T47D (cell line): ENCODE data around the gene ARMCX6.
"Not testable (repeated sequence)": the region's sequence is repeated elsewhere in the genome, so short reads cannot be mapped to it uniquely, and the experiment has no call there.

Source experiments
- DNase-seq, 2 experiments: peaks; one replicate each; pipeline versions ENCODE4 v3.0.0 to v3.0.0-alpha.2; 2011 to 2012; ENCODE audit warnings: low read depth in 1 of 2, low spot score in 1 of 2
- JUND ChIP-seq: IDR thresholded peaks from 2 replicates; pipeline ENCODE4 v1.6.1; 2012; ENCODE audit warnings: low read depth
- in situ Hi-C: cut with HindIII; loops from 2 replicates; pipeline ENCODE4 v1.10.0; 2016; ENCODE audit warnings: low sequenced_read_pairs, low pct_unique_long_range_greater_than_20kb

ARMCX6 gene

DNA sequence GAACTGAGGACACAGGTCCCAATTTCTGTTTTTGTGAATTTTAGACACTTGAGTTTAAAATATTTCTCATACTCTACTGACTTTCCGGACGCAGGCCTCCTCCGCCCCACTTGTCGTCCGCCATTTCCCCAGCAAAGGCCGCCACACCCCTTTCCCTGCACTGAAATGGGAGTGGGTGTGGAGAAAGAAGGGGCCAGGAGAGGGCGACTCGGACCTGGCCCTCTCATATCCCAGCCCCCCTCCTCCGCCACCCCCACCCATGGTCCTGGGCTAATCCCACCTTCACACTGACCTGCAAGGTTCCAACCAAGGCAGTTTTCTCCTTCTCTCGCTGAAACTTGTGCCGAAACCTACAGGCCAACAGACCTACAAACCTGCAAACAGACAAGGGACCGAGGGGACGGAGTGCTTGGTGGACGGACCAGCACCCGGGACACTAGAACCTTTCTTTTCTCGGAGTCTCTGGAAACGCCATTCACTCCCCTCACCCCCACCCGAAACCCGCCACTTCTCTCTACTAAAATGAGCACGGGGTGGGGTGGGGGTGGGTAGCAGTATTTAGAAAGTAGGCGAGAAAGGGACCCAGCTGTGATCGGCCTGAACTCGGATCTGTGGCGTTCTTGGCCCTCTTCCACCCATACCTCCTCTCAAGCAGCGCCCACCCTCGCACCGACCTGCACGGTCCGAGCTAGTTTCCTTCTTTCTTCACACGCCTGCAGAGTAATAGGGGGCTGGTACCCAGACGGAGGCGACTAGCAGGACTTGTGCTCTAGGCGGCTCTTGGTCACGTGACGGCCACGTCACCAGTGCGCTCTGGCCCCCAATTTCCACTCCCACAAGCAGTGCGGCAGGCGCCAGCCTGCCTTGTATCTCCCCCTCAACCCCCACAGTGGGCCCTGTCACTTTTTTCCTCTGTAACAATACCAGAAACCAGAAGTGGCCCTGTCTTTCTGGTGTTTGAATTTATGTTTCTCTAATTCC is at the start of gene ARMCX6:
Gene ARMCX6 (minus strand): TSS at position 790 of the 981 bp plus-strand sequence. CDS start 1,380 bp downstream, outside the sequence.
- TF ChIP-seq JUND = no peak
- in situ Hi-C loops = no loop called here
- DNase-seq = peak; percentile 27 to 65

DNA sequence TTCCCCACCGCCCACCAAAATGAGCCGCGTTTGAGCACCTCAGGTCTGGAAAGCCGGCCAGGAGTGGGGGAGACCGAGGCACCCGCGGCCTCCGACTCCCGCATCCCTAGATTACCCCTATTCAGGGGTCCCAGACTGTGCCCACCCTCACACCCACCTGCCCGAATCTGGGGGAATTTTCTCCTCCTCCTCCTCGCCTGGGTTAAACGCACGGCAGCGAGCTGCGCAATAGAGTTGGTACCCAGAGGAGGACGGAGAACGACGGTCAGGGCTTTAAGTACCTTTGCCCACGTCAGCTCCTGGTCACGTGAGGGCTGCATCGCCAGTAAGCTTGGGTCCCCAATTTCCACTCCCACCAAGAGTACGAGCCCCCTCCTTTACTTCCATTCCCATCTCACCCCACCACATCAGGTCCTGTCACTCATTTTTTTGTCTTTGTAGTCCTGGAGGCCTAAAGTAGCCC is 41.8 kb upstream of the ARMCX6 start, which contains the start of gene ARMCX2:
Gene ARMCX2 (minus strand): TSS at position 250 of the 463 bp plus-strand sequence. CDS start 2,262 bp downstream, outside the sequence.
- peak; percentile 24 to 65 for DNase-seq
- in situ Hi-C loops = no loop called here
- no peak for TF ChIP-seq JUND

DNA sequence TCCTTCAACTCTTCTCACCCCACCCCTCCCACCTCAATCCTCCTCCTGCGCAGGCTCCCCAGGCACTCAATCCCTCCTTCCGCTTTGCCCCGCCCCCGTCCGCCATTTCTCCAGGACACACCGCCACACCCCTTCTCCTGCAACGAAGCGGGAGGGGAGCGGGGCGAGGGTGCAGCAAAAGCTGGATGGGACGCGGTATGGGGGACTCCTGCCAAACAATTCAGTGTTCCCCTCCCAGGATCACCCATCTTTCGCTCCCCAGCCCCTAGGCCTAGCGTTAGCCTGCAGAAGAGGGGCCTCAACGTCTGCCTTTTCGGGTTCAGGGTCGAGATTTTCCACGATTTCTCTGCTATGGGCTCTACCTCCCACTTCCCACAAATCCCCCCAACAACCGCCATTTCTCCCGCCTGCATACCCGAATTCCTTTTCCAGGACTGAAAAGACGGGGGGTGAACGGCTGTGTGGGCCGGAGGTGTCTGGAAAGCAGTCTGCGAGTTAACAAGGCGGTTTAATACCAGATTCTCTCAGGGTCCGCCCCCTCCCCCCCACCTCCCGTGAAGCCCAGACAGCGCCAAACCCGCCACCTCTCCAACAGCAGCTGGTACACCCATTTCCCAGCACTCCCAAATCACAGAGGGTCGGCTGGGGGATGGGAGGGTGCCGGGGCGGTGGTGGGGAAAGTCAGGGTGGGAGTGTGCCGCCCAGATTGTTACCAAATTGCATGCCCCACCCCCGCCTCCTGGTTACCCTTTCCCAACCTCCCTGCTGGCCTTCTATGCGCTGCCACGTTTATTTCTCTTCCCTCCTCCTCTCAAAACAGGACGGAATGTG is 41.1 kb upstream of the ARMCX6 start:
- DNase-seq = peak; percentile 40 to 41
- no peak for TF ChIP-seq JUND
- in situ Hi-C loops = no loop called here

DNA sequence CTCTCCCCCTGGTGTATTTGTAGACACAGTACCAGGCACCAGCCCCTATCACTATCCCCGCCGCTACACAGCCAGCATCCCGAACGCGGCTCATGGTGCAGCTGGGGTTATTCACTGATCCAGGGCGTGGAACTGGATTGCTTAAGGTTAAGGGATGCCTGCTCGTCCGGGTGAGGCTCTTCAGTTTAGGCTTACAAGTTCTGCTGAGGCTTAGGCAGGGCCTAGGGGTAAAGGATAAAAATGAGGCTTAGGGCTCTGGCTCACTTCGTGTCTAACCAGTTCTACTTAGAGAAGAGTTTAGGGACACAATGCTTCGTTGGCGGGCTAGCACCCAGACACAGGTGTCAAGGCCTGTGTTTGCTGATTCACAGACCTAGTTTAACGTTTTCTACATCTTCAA is 39.7 kb upstream of the ARMCX6 start:
- no peak for DNase-seq
- in situ Hi-C loops = no loop called here
- TF ChIP-seq JUND = no peak

DNA sequence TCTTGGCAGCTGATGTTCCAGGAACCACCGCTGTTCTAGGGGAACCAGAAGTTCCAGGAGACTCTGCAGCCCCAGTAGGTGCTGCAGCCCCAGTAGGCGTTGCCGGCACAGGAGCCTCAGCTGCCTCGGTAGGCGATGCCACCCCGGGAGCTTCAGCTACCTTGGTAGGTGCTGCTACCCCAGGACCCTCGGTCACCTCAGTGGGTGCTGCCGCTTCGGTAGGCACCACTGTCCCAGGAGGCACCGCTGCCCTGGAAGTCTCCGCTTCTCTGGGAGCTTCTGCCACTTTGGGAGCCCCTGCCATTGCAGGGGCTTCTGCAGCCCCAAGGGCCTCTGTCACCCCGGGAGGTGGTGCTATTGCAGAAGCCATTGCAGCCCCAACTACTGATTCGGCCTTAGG is 39.0 kb upstream of the ARMCX6 start:
- no peak for TF ChIP-seq JUND
- in situ Hi-C loops = no loop called here
- no peak for DNase-seq

DNA sequence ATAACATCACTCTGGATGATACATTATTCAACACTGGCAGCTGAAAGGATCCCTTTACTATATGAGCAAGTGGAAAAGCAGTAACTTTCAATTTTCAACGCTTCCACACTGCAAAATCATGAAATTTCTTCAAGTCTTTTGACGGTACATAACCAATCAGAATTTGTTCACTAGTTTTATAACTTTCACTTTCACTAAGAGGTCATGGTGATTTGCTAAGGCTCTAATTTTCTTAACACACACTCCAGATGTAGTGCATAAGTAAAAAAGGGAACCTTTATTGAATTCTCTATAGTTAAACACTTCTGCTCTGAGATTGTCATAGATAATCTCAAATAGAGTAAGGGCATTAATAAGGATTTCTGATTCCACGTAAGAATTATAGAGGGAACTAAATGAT is 37.7 kb upstream of the ARMCX6 start:
- no peak for TF ChIP-seq JUND
- in situ Hi-C loops = no loop called here
- DNase-seq = no peak

DNA sequence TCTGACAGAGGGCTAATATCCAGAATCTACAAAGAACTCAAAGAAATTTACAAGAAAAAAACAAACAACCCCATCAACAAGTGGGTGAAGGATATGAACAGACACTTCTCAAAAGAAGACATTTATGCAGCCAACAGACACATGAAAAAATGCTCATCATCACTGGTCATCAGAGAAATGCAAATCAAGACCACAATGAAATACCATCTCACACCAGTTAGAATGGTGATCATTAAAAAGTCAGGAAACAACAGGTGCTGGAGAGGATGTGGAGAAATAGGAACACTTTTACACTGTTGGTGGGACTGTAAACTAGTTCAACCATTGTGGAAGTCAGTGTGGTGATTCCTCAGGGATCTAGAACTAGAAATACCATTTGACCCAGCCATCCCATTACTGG is 29.9 kb upstream of the ARMCX6 start:
- DNase-seq, in situ Hi-C loops: not testable (repeated sequence)

DNA sequence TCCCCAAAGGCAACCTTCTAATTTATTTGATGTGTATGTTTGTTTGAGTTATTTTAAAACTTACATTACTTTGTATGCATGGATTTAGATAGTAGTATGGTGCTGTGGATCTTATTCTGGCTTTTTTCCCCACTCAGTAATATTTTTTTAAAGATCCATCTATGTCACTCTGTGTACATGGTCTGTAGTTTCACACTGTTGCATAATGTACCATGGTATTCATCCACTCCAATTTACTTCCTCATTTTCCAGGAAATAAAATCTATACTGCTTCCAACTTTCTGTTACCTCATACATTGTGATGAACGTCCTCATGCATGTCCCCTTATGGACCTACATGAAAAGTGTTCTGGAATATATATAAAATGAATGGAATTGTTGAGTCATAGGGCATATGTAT is 24.3 kb upstream of the ARMCX6 start:
- no peak for DNase-seq
- TF ChIP-seq JUND = no peak
- in situ Hi-C loops = no loop called here

DNA sequence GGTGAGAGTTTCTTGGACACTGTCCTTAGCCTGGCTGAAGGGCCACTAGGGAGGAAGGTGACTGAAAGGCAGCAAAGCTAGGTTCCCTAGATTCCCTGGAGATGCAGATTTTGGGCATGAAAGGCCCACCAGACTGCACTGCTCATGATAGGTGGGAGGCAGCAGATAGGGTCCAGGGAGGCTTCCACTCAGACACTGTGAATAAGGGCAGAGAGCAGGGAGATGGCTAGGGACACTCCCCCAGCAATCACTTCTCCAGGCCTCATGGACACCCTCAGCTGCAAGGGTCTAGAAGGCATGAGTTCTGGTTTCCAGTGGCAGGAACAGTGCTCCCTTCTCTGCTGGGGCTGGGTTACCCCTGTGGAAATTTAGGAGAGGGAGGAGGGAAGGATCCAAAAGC is 21.8 kb upstream of the ARMCX6 start:
- TF ChIP-seq JUND = no peak
- in situ Hi-C loops = no loop called here
- no peak for DNase-seq

DNA sequence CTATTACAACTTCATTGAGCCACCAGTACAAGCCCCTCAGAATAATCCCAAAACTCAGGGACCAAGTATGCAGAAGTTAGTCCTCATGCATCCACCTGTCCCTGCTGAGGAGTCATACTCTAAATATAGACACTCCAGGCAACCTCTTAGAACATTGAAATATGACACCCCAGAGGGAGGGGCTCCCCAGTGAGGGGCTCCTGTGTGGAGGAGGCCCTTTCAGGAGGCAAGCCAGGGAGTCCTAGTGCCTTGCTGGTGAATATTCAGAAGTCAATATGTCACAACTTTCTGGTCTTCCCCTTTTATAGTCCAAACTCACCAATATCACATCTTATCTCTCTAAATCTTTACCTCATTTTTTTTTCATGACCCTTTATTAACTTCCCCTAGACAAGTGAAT is 1.6 kb upstream of the ARMCX6 start:
- TF ChIP-seq JUND = no peak
- in situ Hi-C loops = no loop called here
- DNase-seq = peak in 1 of 2 experiments; percentile 28

DNA sequence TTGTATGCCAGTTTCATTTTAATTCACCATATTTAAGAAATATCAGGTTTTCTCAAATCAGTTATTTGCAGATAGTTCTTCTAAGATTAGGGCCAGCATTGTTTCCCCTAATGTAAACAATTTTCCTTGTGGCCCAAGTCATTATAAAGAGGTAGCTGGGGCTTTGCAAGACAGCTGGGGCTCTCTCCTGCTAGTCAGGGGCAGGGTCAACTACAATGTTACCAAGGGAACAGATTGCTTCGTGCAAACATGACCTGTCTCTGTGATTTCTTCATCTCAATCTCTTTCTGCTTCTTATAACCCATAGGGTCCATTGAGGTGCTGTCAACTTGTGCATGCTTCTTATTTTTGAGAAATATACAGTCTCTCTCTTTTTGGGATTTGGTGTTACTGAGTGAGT is 12.1 kb downstream of the ARMCX6 start:
- DNase-seq = no peak
- no peak for TF ChIP-seq JUND
- in situ Hi-C loops = no loop called here

DNA sequence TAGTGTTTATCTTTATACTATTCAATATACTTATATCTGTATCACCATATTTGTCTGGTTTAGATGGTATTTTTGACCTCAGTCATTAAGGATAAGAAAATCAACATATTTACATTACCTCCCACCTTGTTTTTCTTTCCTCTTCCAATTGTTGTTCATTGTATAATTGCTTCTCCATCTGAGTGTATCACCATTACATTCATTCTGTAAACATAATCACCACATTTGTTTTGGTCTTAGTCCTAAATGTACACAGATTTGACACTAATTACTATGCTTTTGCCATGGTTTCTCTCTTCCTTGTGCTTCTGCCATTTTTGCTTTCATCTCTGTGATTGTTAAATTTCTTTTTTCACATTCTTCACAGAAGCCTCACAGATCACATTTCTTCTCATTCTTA is 12.7 kb downstream of the ARMCX6 start:
- TF ChIP-seq JUND = no peak
- no peak for DNase-seq
- in situ Hi-C loops = no loop called here

DNA sequence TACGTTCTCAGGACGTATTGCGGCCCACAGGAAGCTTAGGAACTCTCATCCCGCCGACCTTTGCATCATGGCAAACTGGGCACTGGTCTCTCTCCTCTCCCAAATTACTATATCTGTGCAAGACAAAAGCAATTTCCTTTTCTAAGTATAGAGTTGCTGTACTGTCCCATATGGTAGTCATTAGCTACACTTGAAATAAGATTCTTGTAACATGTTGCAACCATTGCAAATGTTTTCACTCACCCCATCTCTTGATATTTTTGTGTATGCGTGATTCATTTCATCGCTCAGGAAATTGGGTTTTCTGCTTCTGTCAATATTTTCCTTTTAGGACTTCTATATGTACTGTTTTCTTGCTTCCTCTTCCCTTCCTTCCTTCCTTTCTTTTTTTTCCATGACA is 15.7 kb downstream of the ARMCX6 start:
- TF ChIP-seq JUND = no peak
- DNase-seq = no peak
- in situ Hi-C loops = no loop called here

DNA sequence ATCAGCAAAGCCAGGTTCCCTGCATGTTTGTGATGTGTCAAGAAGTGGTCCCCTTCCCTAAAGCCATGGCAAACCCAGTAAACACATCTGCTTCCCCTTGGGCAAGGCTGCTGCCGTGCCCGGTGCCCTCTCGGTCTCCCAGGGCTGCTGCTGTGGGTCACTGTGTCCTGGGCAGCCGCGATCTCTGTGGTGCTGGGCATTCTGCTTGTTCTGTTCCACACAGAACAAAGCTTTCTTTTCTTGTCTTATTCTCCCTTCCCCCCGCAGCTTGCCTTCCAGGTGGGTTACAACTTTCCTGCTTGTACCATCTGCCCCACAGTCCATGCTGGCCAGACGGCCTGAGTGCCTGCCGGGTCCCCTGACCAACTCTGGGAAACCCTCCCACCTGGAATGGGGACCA is 18.2 kb downstream of the ARMCX6 start:
- in situ Hi-C loops, DNase-seq: not testable (repeated sequence)
